Measurements from ENCODE around the gene STAT3. TPM values are rescaled to one million over a fixed set of nuclear protein-coding genes. Genes with fewer than 3 reads are reported as not detected.

STAT3 gene
- total RNA-seq, 3 donors from 2014 or later (not counting 1 experiment from before 2014, with no cell fraction given): 190 to 246 (median 206) TPM

GRCh38 chr17:42312035-42312284, 76.3 kb downstream of the STAT3 start:
- Mint-ChIP-seq H3K9me3 (no peaks in the 10 kb centered on the region), H3K4me3 (no peak overlapping the region), H3K27ac (peak overlapping the region; percentile 61 to 65), H3K4me1 (peaks cover 7 to 32% of the 10 kb centered on the region in 2 donors), H3K27me3 (ENCODE audit: low read depth in 2 of 2) (no peaks in the 10 kb centered on the region), H3K36me3 (no peaks in the 10 kb centered on the region)
- H3K27me3 ChIP-seq (ENCODE audit: control insufficient read depth, insufficient read depth, low read length): no peaks in the 10 kb centered on the region
- DNase-seq: no peak
- intact Hi-C loops (cut with micrococcal nuclease): loop anchor here (1.0 kb wide), 1 partner anchor 94 kb away; no protein-coding TSS in a partner anchor
- peaks cover 38% of the 10 kb centered on the region for H3K4me1 ChIP-seq (ENCODE audit: control insufficient read depth, insufficient read depth, low read length)
- no peak for TF ChIP-seq CTCF (IDR thresholded peaks at IDR 0.05)
- H3K9me3 ChIP-seq (ENCODE audit: control insufficient read depth, insufficient read depth, low read length): no peaks in the 10 kb centered on the region
- no peak overlapping the region for H3K27ac ChIP-seq (ENCODE audit: low read length)
- H3K36me3 ChIP-seq (ENCODE audit: control insufficient read depth, insufficient read depth, low read length): peaks cover 64% of the 10 kb centered on the region
- no peak for ATAC-seq
- 21% methylated on average over 5 of the region's 5 CpGs for WGBS (ENCODE audit: insufficient coverage)
- H3K4me3 ChIP-seq (ENCODE audit: low read length): no peak overlapping the region

- Histone ChIP-seq H3K4me3 (ENCODE audit: low read length) (no peak overlapping the region), H3K36me3 (ENCODE audit: control insufficient read depth, insufficient read depth, low read length) (peaks cover 63% of the 10 kb centered on the region), H3K27me3 (ENCODE audit: control insufficient read depth, insufficient read depth, low read length) (no peaks in the 10 kb centered on the region), H3K4me1 (ENCODE audit: control insufficient read depth, insufficient read depth, low read length) (peaks cover 38% of the 10 kb centered on the region), H3K27ac (ENCODE audit: low read length) (no peak overlapping the region), H3K9me3 (ENCODE audit: control insufficient read depth, insufficient read depth, low read length) (no peaks in the 10 kb centered on the region)
- Mint-ChIP-seq H3K27me3 (ENCODE audit: low read depth in 2 of 2) (no peaks in the 10 kb centered on the region), H3K9me3 (no peaks in the 10 kb centered on the region), H3K4me3 (peak overlapping the region; percentile 13), H3K36me3 (no peaks in the 10 kb centered on the region), H3K4me1 (peaks cover 7 to 32% of the 10 kb centered on the region in 2 donors), H3K27ac (peak overlapping the region; percentile 40 to 61)
- TF ChIP-seq CTCF (IDR thresholded peaks at IDR 0.05): no peak
- WGBS (ENCODE audit: insufficient coverage): 79% methylated on average over 19 of the region's 19 CpGs
- ATAC-seq (no peak), DNase-seq (peak in 1 of 2 donors; percentile 41)
- intact Hi-C loops (cut with micrococcal nuclease): loop anchor here (1.0 kb wide), 1 partner anchor 95 kb away; no protein-coding TSS in a partner anchor
Measured at GRCh38 chr17:42311240-42312034, 76.8 kb downstream of the STAT3 start.

GRCh38 chr17:42310787-42311215, 77.4 kb downstream of the STAT3 start:
- H3K36me3 Mint-ChIP-seq: no peaks in the 10 kb centered on the region
- peaks cover 37% of the 10 kb centered on the region for H3K4me1 ChIP-seq (ENCODE audit: control insufficient read depth, insufficient read depth, low read length)
- peaks cover 64% of the 10 kb centered on the region for H3K36me3 ChIP-seq (ENCODE audit: control insufficient read depth, insufficient read depth, low read length)
- H3K27me3 Mint-ChIP-seq (ENCODE audit: low read depth in 2 of 2): no peaks in the 10 kb centered on the region
- intact Hi-C loops (cut with micrococcal nuclease): no loop called here
- peak overlapping the region; percentile 40 to 61 for H3K27ac Mint-ChIP-seq
- ATAC-seq: no peak
- H3K27me3 ChIP-seq (ENCODE audit: control insufficient read depth, insufficient read depth, low read length): no peaks in the 10 kb centered on the region
- H3K27ac ChIP-seq (ENCODE audit: low read length): no peak overlapping the region
- 75% methylated on average over 9 of the region's 9 CpGs for WGBS (ENCODE audit: insufficient coverage)
- no peak for DNase-seq
- no peaks in the 10 kb centered on the region for H3K9me3 ChIP-seq (ENCODE audit: control insufficient read depth, insufficient read depth, low read length)
- no peak for TF ChIP-seq CTCF (IDR thresholded peaks at IDR 0.05)
- H3K4me3 Mint-ChIP-seq: no peak overlapping the region
- H3K9me3 Mint-ChIP-seq: no peaks in the 10 kb centered on the region
- H3K4me3 ChIP-seq (ENCODE audit: low read length): no peak overlapping the region
- H3K4me1 Mint-ChIP-seq: peaks cover 7 to 32% of the 10 kb centered on the region in 2 donors
